WTC11 (cell line): ENCODE data around the gene STRIP1. TPM values are rescaled to one million over a fixed set of nuclear protein-coding genes. Genes with fewer than 3 reads are reported as not detected.

Source experiments
- ATAC-seq: fragments of 200-7000 bp; cut with Tn5 transposase; 2 replicates; pipeline ENCODE4 v1.10.0; 2021; ENCODE audit warnings: mild to moderate bottlenecking, moderate library complexity
- CTCF ChIA-PET: fragments of 300-600 bp; sonication (Branson Sonifier 250); formaldehyde crosslinking; loops from one replicate; lab custom pipeline; 2021; ENCODE audit warnings: antibody characterized with exemption; lab: Charles Lee
- POLR2A ChIA-PET: fragments of 350-600 bp; sonication (Branson Sonifier 250); formaldehyde crosslinking; loops from one replicate; lab custom pipeline; 2021; ENCODE audit warnings: antibody characterized with exemption; lab: Charles Lee
- DNase-seq: peaks from one replicate; pipeline ENCODE4 v3.0.0; 2021; ENCODE audit warnings: low spot score
- H3K27ac Mint-ChIP-seq: 2 replicates; pipeline ENCODE4 v1.8.0; 2021; ENCODE audit warnings: mixed read lengths
- H3K27me3 Mint-ChIP-seq: 2 replicates; pipeline ENCODE4 v1.8.0; 2021; ENCODE audit warnings: low read depth, mild to moderate bottlenecking, moderate library complexity, mixed read lengths
- H3K36me3 Mint-ChIP-seq: 2 replicates; pipeline ENCODE4 v1.8.0; 2021; ENCODE audit warnings: mixed read lengths
- H3K4me1 Mint-ChIP-seq: 2 replicates; pipeline ENCODE4 v1.8.0; 2022; ENCODE audit warnings: mixed read lengths
- H3K4me3 Mint-ChIP-seq: 2 replicates; pipeline ENCODE4 v1.8.0; 2021; ENCODE audit warnings: mild to moderate bottlenecking, moderate library complexity, mixed read lengths
- H3K9me3 Mint-ChIP-seq: 2 replicates; pipeline ENCODE4 v1.8.0; 2021; ENCODE audit warnings: mixed read lengths
- ATF3 ChIP-seq: sonication (generic); formaldehyde crosslinking; conservative IDR thresholded peaks from 2 replicates; pipeline ENCODE4 v1.8.1; 2022; ENCODE audit warnings: mild to moderate bottlenecking, missing genetic modification reagents
- ATF6 ChIP-seq: sonication (generic); formaldehyde crosslinking; IDR thresholded peaks from 2 replicates; pipeline ENCODE4 v1.8.1; 2023; ENCODE audit warnings: mild to moderate bottlenecking, missing genetic modification reagents
- CBFB ChIP-seq: sonication (generic); formaldehyde crosslinking; IDR thresholded peaks from 2 replicates; pipeline ENCODE4 v1.8.1; 2022; ENCODE audit warnings: mild to moderate bottlenecking, low read depth, missing genetic modification reagents
- CREM ChIP-seq: sonication (generic); formaldehyde crosslinking; IDR thresholded peaks from 2 replicates; pipeline ENCODE4 v1.8.1; 2022; ENCODE audit warnings: mild to moderate bottlenecking, missing genetic modification reagents, moderate library complexity
- ESRRA ChIP-seq: sonication (generic); formaldehyde crosslinking; IDR thresholded peaks from 2 replicates; pipeline ENCODE4 v1.8.1; 2022; ENCODE audit warnings: mild to moderate bottlenecking, missing genetic modification reagents, borderline replicate concordance
- FOXJ3 ChIP-seq: sonication (generic); formaldehyde crosslinking; IDR thresholded peaks from 2 replicates; pipeline ENCODE4 v1.9.0; 2021; ENCODE audit warnings: missing genetic modification reagents, mild to moderate bottlenecking, borderline replicate concordance
- FOXP4 ChIP-seq: sonication (generic); formaldehyde crosslinking; IDR thresholded peaks from 2 replicates; pipeline ENCODE4 v1.8.0; 2022; ENCODE audit warnings: mild to moderate bottlenecking, missing genetic modification reagents
- GTF2I ChIP-seq: fragments of 250-450 bp; sonication (Bioruptor Pico); conservative IDR thresholded peaks from 2 replicates; pipeline ENCODE4 v1.4.0; 2021; ENCODE audit warnings: mild to moderate bottlenecking
- HMGA2 ChIP-seq: fragments of 250-450 bp; sonication (Bioruptor Pico); IDR thresholded peaks from 2 replicates; pipeline ENCODE4 v1.4.0; 2021; ENCODE audit warnings: mild to moderate bottlenecking, moderate library complexity
- IRF2 ChIP-seq: sonication (generic); formaldehyde crosslinking; IDR thresholded peaks from 2 replicates; pipeline ENCODE4 v1.8.0; 2022; ENCODE audit warnings: low read depth, missing genetic modification reagents, borderline replicate concordance
- JUN ChIP-seq: sonication (generic); formaldehyde crosslinking; IDR thresholded peaks from 2 replicates; pipeline ENCODE4 v1.8.0; 2023; ENCODE audit warnings: mild to moderate bottlenecking, missing genetic modification reagents
- MXD4 ChIP-seq: fragments of 250-450 bp; sonication (Bioruptor Pico); IDR thresholded peaks from 2 replicates; pipeline ENCODE4 v1.8.0; 2021; ENCODE audit warnings: mild to moderate bottlenecking, moderate library complexity, borderline replicate concordance
- MYBL2 ChIP-seq: sonication (generic); formaldehyde crosslinking; IDR thresholded peaks from 2 replicates; pipeline ENCODE4 v1.8.1; 2023; ENCODE audit warnings: mild to moderate bottlenecking, moderate library complexity, missing genetic modification reagents
- NFE2L1 ChIP-seq: sonication (generic); formaldehyde crosslinking; IDR thresholded peaks from 2 replicates; pipeline ENCODE4 v1.8.1; 2023; ENCODE audit warnings: missing genetic modification reagents
- NR1H2 ChIP-seq: sonication (generic); formaldehyde crosslinking; IDR thresholded peaks from 2 replicates; pipeline ENCODE4 v1.9.0; 2021; ENCODE audit warnings: mild to moderate bottlenecking, moderate library complexity, missing genetic modification reagents
- USF1 ChIP-seq: sonication (generic); formaldehyde crosslinking; IDR thresholded peaks from 2 replicates; pipeline ENCODE4 v1.8.0; 2022; ENCODE audit warnings: mild to moderate bottlenecking, missing genetic modification reagents
- ZBTB21 ChIP-seq: sonication (generic); formaldehyde crosslinking; IDR thresholded peaks from 2 replicates; pipeline ENCODE4 v1.8.1; 2023; ENCODE audit warnings: mild to moderate bottlenecking, missing genetic modification reagents, borderline replicate concordance
- ZNF219 ChIP-seq: sonication (generic); formaldehyde crosslinking; IDR thresholded peaks from 2 replicates; pipeline ENCODE4 v1.8.0; 2023; ENCODE audit warnings: missing genetic modification reagents, mild to moderate bottlenecking, borderline replicate concordance
- ZNF416 ChIP-seq: fragments of 250-450 bp; sonication (Bioruptor Pico); IDR thresholded peaks from 2 replicates; pipeline ENCODE4 v1.9.0; 2021; ENCODE audit warnings: mild to moderate bottlenecking, inconsistent platforms
- ZNF423 ChIP-seq: fragments of 250-450 bp; sonication (Bioruptor Pico); IDR thresholded peaks from 2 replicates; pipeline ENCODE4 v2.1.2; 2022; ENCODE audit warnings: mild to moderate bottlenecking, moderate library complexity
- ZNF671 ChIP-seq: fragments of 250-450 bp; sonication (Bioruptor Pico); IDR thresholded peaks from 2 replicates; pipeline ENCODE4 v1.8.0; 2021; ENCODE audit warnings: mild to moderate bottlenecking
- total RNA-seq: library from RNA; stranded (reverse); gene quantifications from 3 replicates; pipeline ENCODE4 v1.2.3, GENCODE V29; 2021
- TF ChIP-seq, protein P1 (sequence below): fragments of 250-450 bp; sonication (Bioruptor Pico); IDR thresholded peaks from 2 replicates; pipeline ENCODE4 v1.8.0; 2021; ENCODE audit warnings: mild to moderate bottlenecking
- TF ChIP-seq, protein P2 (sequence below): sonication (generic); formaldehyde crosslinking; IDR thresholded peaks from 2 replicates; pipeline ENCODE4 v1.8.1; 2023; ENCODE audit warnings: mild to moderate bottlenecking, missing genetic modification reagents, moderate library complexity
- TF ChIP-seq, protein P3 (sequence below): sonication (generic); formaldehyde crosslinking; IDR thresholded peaks from 2 replicates; pipeline ENCODE4 v1.8.0; 2022; ENCODE audit warnings: mild to moderate bottlenecking, missing genetic modification reagents
- TF ChIP-seq, protein P4 (sequence below): sonication (generic); formaldehyde crosslinking; IDR thresholded peaks from 2 replicates; pipeline ENCODE4 v1.8.0; 2022; ENCODE audit warnings: mild to moderate bottlenecking, missing genetic modification reagents

The STRIP1 gene
- total RNA-seq, 1 experiment from 2014 or later: 42.8 TPM

DNA sequence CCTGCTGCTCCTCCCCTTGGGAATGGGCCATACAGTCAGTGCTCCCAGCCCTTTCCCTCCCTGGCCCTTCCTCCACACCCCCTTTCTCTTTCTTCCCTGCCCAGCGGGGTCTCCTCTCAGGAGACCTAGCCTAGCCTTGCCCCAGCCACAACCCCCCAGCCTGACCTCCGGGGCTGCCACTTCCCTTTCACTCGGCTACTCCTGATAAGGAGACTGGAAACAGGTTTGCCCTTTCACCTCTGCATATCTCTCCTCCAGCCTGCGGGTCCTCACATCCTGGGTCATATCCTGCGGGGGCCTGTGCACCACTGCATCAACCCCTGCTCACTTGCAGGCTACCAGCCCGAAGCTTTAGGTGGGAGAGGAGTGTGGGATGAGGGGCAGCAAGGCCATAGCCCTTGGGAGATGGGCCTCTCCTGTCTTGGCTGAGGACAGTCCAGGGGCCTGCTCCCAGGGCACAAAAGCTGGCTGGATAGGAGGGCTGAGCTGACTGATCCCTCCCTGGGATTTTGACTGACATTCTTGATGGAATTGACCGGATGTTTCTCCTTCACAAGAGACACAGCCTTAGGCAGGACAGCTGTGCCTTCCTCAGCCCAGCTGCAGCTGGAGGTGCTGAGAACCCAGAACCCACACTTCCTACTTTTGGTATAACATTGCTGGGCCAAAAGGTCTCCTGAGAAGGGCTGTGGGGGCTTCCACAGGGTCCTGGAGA, 55.3 kb downstream of the STRIP1 start (continued):
- no peak for TF ChIP-seq FOXP4
- no peak for TF ChIP-seq MXD4 (CRISPR knock-in tag)
- TF ChIP-seq, protein P1, sequence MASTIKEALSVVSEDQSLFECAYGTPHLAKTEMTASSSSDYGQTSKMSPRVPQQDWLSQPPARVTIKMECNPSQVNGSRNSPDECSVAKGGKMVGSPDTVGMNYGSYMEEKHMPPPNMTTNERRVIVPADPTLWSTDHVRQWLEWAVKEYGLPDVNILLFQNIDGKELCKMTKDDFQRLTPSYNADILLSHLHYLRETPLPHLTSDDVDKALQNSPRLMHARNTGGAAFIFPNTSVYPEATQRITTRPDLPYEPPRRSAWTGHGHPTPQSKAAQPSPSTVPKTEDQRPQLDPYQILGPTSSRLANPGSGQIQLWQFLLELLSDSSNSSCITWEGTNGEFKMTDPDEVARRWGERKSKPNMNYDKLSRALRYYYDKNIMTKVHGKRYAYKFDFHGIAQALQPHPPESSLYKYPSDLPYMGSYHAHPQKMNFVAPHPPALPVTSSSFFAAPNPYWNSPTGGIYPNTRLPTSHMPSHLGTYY (CRISPR knock-in tag): no peak
- TF ChIP-seq NFE2L1: no peak
- TF ChIP-seq CBFB (CRISPR knock-in tag): no peak

GRCh38 chr1:110091381-110091780, 57.0 kb downstream of the STRIP1 start:
- DNase-seq (no peak), ATAC-seq (no peak)
- POLR2A ChIA-PET: interaction anchor here (1.2 kb wide), 1 partner anchor 15 kb away, joined by 3 read pairs; no protein-coding TSS in a partner anchor
- Mint-ChIP-seq H3K27ac (no peak overlapping the region), H3K4me3 (no peak overlapping the region), H3K4me1 (peaks cover 11% of the 10 kb centered on the region), H3K27me3 (peaks cover 21% of the 10 kb centered on the region), H3K36me3 (no peaks in the 10 kb centered on the region), H3K9me3 (no peaks in the 10 kb centered on the region)
- TF ChIP-seq ZNF423 (no peak), MXD4 (CRISPR knock-in tag) (no peak), MYBL2 (CRISPR knock-in tag) (no peak)
- CTCF ChIA-PET: interaction anchor here (0.7 to 6.4 kb wide), 11 partner anchors 10 to 221 kb away, joined by 3 to 291 read pairs (median 6); partner anchors contain the start of genes AHCYL1, ALX3 and UBL4B

DNA sequence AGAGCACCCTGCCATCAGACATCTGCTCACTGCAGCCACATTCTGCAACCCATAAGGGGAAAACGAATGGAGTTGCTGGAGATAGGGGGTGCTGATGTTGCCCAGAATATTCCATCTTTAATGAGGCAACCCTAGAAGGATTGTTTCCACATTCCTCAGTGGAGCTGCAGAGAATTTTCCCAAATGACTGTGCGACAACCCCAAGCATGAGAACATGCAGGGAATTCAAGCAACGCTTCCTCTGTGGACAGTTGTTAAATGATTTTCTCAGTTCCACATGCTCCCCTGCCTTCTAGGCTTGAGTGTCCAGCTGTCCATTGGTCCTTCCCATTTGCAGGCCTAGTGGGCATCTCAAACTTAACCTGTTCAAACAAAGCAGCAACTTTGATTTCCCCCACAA, 57.4 kb downstream of the STRIP1 start:
- Mint-ChIP-seq H3K4me3 (no peak overlapping the region), H3K9me3 (no peaks in the 10 kb centered on the region), H3K36me3 (no peaks in the 10 kb centered on the region), H3K27ac (no peak overlapping the region), H3K4me1 (peaks cover 11% of the 10 kb centered on the region), H3K27me3 (peaks cover 17% of the 10 kb centered on the region)
- POLR2A ChIA-PET: interaction anchor here (1.2 kb wide), 1 partner anchor 15 kb away, joined by 3 read pairs; no protein-coding TSS in a partner anchor
- CTCF ChIA-PET: interaction anchor here (1.0 to 6.4 kb wide), 10 partner anchors 10 to 221 kb away, joined by 3 to 291 read pairs (median 6); partner anchors contain the start of genes AHCYL1, ALX3 and UBL4B
- ATAC-seq: no peak
- DNase-seq: no peak
- TF ChIP-seq, protein P2, sequence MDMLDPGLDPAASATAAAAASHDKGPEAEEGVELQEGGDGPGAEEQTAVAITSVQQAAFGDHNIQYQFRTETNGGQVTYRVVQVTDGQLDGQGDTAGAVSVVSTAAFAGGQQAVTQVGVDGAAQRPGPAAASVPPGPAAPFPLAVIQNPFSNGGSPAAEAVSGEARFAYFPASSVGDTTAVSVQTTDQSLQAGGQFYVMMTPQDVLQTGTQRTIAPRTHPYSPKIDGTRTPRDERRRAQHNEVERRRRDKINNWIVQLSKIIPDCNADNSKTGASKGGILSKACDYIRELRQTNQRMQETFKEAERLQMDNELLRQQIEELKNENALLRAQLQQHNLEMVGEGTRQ (CRISPR knock-in tag): no peak
- TF ChIP-seq, protein P3, sequence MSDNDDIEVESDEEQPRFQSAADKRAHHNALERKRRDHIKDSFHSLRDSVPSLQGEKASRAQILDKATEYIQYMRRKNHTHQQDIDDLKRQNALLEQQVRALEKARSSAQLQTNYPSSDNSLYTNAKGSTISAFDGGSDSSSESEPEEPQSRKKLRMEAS (CRISPR knock-in tag): no peak
- no peak for TF ChIP-seq CREM
- TF ChIP-seq ZBTB21 (CRISPR knock-in tag): no peak
- TF ChIP-seq ZNF416 (CRISPR knock-in tag): no peak
- no peak for TF ChIP-seq HMGA2
- no peak for TF ChIP-seq JUN (CRISPR knock-in tag)
- no peak for TF ChIP-seq ATF3
- no peak for TF ChIP-seq USF1 (CRISPR knock-in tag)
- TF ChIP-seq ZNF671 (CRISPR knock-in tag): no peak
- TF ChIP-seq ZNF219 (CRISPR knock-in tag): no peak
- TF ChIP-seq ESRRA (CRISPR knock-in tag): no peak
- TF ChIP-seq GTF2I (CRISPR knock-in tag): no peak
- TF ChIP-seq, protein P4, sequence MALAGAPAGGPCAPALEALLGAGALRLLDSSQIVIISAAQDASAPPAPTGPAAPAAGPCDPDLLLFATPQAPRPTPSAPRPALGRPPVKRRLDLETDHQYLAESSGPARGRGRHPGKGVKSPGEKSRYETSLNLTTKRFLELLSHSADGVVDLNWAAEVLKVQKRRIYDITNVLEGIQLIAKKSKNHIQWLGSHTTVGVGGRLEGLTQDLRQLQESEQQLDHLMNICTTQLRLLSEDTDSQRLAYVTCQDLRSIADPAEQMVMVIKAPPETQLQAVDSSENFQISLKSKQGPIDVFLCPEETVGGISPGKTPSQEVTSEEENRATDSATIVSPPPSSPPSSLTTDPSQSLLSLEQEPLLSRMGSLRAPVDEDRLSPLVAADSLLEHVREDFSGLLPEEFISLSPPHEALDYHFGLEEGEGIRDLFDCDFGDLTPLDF (CRISPR knock-in tag): no peak
- no peak for TF ChIP-seq FOXJ3 (CRISPR knock-in tag)
- TF ChIP-seq IRF2: no peak
- no peak for TF ChIP-seq NR1H2 (CRISPR knock-in tag)
- no peak for TF ChIP-seq ZNF423
- TF ChIP-seq ATF6 (CRISPR knock-in tag): no peak
